NCI-H345 (cell line): ENCODE measurements around the gene CTAGE8.
"Not testable (repeated sequence)": the region's sequence is repeated elsewhere in the genome, so short reads cannot be mapped to it uniquely, and the experiment has no call there.

Source experiments
- DNase-seq: peaks from one replicate; lab custom pipeline; 2025; lab: John Stamatoyannopoulos, UW

Gene CTAGE8, protein sequence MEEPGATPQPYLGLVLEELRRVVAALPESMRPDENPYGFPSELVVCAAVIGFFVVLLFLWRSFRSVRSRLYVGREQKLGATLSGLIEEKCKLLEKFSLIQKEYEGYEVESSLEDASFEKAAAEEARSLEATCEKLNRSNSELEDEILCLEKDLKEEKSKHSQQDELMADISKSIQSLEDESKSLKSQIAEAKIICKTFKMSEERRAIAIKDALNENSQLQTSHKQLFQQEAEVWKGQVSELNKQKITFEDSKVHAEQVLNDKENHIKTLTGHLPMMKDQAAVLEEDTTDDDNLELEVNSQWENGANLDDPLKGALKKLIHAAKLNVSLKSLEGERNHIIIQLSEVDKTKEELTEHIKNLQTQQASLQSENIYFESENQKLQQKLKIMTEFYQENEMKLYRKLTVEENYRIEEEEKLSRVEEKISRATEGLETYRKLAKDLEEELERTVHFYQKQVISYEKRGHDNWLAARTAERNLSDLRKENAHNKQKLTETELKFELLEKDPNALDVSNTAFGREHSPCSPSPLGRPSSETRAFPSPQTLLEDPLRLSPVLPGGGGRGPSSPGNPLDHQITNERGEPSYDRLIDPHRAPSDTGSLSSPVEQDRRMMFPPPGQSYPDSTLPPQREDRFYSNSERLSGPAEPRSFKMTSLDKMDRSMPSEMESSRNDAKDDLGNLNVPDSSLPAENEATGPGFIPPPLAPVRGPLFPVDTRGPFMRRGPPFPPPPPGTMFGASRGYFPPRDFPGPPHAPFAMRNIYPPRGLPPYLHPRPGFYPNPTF

DNA sequence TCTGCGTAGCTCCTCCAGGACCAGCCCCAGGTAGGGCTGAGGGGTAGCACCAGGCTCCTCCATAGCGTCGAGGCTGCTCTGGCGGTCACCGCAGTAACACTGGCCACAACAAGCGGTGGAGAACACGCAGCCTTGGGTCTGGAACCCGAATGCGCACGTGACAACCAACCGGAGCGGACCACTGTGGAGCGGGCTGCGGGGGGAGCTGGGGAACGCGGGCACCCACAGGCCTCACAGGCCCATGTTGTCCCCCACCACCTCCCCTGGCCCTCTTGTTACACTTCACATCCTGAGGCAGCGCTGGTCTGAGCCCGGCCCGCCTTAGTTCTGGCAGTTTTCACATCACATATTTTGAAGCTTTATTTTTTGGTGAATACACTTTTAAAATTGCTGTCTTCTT, at the start of gene CTAGE8:
CTAGE8 (minus strand) TSS at position 101 of the 400 bp plus-strand sequence; CDS start at position 63, 38 bp downstream.
- DNase-seq: not testable (repeated sequence)

DNA sequence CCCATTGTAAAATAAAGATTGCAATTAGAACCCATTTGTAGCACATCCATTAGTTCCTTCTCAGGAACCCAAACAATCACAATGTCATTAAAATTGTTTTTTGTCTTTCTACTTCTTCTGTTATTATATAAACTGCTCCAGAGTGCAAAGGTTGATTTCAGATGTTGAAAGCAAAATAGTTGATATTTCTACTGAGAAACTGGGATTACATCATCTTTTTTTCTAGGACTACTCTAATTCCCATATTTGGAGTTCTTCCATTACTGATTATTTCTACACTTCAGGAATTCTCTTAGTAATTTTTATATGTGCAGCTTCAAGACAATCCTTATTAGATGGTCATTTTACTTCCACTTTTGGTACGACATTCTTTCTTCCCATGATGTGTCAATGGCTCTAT, 48.4 kb upstream of the CTAGE8 start:
- not testable (repeated sequence) for DNase-seq

DNA sequence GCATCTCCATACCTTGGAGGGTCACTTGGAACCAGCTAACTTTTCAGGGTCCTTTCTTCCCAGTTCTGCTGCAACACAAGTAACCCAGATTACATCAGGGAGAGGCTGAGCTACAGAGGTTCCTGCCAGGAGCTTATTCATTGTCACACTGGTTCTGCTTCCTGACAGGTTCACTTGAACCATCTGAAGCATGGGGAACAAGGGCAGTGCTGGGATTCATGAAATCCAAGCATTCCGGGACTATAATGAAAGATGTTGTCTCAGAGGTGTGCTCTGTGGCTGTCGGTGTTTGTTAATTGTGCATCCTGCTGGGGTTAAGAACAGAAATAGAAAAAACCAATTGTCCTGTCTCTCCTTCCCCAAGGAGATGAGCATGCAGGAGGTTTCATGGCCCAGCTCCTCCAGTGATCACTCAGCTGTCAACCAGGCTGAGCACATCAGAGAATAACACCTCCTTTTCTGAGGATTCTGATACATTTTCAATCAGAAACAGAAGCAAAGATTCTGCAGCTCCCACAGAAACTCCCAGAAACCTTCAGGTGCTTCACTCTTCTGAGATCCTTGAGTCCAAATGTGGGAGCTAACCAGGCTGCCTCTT, 42.9 kb upstream of the CTAGE8 start, which contains the start of gene OR2A1:
OR2A1 (plus strand) TSS at position 548 of the 598 bp plus-strand sequence. CDS start 5,706 bp downstream, outside the sequence.
- not testable (repeated sequence) for DNase-seq

DNA sequence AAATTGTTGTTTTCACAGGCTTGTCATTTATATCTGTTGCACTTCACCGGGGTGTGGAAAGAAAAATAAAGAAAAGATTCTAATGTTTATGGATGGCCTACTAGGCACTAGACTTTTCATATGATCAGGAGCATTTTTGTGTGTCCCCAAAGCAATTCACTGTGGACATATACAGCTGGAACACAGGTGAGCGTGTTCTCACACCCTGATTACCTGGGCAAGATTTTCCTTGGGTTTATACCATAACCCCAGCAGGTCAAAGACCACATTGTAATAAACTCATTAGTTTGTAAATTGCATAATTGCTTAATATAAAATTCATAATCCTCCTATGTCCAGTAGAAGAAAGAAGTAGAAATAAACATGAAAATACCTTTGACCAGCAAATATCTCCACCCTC, 42.1 kb upstream of the CTAGE8 start:
- DNase-seq: not testable (repeated sequence)

DNA sequence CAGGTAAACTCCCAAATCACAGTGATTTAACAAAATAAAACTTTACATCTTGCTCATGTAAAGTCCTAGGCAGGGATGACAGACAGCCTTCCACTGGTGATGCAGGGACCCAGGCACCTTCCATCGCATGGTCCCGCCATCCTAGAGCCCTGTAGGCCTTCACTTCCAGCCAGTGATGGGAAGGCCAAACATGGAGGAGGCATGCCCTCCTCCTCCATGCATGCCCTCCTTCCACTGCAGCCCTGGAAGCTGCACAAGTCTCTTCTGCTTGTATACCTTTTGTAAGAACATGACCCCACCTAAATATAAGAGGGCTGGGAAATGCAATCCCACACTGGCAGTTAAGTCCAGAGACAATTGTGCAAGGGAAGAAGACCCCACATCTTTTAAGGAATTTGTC, 40.6 kb upstream of the CTAGE8 start:
- not testable (repeated sequence) for DNase-seq

DNA sequence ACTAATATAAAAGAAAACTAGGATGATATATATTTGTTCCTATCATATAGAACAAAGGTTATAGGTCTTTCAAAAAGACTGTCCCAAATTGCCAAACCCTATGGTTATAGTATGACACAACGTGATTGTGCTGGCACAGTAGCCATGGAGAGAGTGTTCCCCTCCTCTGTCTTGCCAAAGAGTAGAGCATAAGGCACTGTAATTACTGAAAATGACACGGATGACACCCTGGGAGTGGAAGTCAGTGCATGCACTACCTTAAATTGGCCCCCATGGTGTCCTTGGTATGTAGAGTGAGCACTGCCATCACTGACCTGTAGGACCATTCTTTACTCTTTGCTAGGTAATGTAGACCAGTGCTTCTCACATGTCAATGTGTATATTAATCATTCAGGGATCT, 36.1 kb upstream of the CTAGE8 start:
- not testable (repeated sequence) for DNase-seq

DNA sequence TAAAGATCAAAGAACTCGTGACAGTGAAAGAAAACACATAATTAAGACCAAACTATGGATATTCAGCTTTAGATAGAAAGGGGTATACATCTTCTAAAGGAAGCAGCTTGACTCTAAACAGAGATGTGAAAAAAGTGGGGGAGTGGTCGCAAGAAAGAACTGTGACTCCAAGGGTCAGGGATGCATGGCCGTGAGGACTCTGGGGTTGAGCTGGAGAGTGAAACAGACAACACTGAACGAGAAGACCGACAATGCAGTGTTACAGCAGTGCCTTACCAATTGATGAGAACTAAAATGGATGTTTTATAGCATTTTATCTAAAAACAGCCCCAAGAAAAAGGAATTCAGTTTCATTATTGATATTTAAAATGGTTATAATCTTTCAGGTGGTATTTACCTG, 34.5 kb upstream of the CTAGE8 start:
- DNase-seq: not testable (repeated sequence)

DNA sequence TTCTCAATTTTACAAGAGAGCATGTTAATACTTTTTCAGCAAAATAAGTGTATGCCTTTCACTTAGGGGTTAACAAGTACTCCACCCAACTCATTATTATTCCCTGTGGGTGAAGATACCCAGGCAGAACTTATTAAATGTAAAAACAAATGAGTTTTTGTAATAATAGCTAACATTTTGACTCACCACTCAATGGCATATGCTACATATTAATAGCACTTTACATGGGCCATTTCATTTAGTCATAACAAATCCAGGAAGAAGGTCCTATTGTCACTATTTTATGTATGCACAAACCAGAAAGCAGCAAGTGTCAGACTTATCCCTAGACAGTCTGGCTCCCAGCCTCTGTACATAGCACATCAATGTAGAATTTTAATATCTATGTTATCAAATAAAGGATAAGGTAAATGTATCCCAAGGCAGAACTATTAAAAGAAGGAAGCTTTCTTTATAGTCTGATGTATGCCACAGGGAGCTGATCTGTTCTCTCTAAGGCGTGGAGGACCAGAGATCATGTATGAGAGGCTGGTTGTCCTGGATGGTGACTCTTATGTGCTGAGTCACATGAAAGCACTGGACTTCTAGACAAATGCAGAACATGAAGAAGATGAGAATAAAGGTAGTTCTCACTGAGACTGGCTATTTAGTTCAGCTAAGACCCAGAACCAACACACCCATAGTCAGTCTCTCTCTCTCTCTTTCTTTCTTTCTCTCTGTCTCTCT, 33.7 kb upstream of the CTAGE8 start:
- not testable (repeated sequence) for DNase-seq

DNA sequence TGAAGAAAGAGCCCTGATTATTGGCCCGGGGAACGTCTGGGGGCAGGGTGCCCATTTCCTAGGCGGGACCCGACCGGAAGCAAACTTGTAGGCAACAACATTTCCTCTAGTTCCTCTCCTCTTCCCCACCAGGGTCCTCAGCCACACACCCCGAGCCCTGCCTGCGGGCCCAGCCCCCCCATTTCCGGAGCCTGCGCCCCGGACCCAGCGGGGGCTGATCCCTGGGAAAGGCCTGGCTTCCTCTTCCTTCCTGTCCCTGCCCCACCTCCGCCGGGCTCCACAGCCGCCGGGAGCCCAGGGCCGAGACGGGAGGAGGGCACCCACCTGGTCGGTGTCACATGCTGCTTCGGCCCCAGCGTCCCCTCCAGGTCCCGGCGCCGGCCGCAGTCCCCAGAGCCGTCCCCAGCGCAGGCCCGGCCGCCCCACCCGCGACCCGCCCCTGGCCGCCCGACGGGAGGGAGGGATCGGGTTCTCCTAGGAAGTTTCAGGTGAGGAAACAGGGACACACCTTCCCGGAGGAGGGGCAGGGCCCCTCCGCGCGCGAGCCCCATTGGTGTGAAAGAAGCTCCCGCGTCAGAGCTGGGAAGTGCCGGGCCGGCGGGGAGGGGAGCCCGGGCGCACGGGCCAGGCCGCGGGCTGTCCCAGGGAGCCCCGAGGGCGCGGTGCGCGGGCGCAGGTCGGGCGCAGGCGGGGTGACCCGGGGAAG, 24.9 kb upstream of the CTAGE8 start:
- not testable (repeated sequence) for DNase-seq

DNA sequence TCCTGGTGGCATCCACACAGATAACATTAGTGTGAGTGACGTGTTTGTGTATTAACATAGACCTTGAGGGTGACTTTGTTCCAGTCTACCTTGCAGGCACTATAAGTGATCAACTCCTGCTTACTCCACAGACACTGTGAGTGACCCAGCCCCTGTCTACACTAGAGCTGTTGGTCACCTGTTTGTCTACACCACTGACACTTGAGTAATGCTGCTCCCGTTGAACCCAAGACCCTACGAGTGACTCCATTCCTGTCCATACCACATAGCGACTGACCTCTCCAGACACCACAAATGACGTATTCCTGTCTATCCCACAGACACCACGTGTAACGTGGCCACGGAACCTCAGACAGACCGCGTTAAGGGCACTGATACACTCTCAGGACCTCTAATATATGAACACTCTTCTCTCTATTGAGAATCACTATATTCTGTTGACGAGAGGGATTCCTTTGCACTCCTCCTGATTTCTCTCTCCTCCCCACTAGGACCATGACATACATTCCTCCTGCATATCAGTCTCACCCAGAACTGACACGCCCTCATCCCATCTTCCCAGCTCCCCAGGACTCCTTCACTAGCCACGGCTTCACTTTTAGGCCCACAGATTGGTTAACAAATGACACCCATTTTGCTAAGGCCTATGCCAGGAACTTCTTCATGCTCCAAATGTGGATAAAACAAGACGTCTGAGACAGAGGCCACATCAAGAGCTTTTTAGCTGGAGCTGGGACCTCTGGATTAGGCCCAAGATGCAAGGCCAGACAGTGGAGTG, 23.5 kb upstream of the CTAGE8 start:
- DNase-seq: not testable (repeated sequence)

DNA sequence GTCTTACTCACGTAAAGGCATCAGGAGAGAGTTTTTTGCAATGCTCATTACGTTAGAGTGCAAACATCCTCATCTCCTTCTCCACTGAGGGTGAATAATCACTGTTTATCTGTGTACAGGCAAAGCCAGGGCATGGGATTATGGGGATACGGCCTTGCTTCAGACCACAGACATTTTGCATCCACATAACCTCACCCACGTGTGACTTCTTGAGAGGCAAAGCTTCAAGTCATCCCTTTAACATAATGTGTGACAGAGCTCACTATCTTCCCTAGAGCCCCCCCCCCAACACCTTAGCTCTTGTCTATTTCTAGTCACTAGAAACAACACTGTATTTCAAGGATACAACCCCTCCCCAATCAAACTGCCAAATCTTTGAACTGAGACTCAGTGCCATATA, 22.5 kb upstream of the CTAGE8 start:
- not testable (repeated sequence) for DNase-seq

DNA sequence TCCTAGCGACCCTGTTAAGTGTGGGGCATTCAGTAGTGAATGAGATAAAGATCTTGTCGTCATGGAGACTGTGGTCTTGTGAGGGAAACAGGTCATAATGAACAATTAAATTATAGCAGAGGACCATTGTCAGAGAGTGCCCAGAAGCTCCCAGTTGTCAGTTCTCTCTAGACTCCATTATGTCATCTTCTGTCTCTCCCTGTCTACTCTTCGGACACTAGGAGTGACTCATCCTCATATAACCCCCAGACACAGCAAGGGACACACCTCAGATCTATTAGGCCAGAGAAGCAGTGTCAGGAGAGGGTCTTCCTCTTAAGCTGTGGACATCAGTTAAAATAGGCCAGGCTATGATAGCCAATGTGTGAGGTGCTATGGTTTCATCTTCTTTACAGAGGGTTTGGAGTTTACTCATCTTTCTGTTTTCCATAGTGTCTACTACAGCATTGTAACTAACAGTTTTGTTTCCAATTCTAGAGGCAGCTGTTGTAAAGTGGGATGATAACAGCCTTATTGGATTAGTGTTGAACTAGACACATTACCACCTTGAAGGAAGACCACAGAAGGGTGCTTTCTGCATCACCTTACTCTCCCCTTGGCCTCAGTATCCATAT, 18.2 kb upstream of the CTAGE8 start:
- DNase-seq: not testable (repeated sequence)

DNA sequence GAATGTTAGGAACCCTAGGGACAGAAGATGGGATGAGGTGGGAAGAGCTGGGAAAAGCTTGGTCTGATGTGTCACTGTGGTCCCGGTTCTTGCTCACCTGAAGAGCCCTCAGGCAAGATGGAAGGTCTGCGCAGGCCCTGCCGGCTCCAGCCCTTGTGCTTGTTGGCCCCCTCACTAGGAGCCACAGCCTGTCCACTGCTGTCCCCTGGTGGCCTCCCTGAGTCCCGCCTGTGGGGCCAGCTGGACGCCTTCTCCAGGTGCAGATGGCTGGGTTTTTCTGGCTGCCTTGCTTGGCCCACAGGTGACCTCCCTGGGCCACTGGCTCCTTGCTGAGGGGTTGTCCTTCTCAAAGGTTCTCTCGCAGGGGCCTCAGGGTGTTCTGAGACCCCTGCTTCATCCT, 14.6 kb upstream of the CTAGE8 start:
- DNase-seq: not testable (repeated sequence)

DNA sequence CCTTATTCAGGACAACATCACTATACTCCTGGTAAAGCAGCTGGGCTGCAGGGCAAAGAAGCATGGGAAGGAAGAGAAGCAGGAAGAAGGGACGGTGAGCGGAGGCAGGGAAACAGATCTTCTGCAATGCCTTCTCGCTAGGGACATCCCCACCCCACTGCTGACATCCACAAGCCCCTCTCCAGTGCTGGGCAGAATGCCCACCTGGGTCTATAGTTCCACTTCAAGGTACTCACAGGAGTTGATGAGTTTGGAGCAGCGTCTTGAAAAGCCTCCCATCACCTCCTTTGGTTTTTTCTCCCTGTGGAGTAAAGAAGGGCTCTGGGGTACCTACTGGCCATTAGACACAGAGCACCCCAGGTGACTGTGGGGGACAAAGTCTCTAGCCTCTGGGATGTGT, 13.4 kb upstream of the CTAGE8 start:
- not testable (repeated sequence) for DNase-seq

DNA sequence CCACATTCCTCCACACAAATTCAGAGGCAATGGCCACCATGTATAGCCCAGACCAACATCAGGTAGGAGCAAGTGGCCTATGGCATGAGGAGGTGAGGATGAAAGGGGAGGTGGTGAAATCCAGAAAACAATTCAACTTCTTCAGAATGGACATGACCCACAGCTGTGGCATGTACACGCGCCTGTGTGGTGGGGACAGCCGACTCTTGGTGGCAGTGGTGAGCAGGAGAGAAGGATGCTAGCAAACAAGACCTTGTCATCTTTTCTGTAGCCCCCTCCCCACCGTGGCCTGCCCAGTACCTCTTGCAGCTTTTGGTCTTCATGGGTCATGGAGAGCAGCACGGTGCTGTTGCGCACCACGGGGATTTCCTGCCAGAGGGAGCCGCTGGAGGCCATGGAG, 12.9 kb upstream of the CTAGE8 start:
- DNase-seq: not testable (repeated sequence)

DNA sequence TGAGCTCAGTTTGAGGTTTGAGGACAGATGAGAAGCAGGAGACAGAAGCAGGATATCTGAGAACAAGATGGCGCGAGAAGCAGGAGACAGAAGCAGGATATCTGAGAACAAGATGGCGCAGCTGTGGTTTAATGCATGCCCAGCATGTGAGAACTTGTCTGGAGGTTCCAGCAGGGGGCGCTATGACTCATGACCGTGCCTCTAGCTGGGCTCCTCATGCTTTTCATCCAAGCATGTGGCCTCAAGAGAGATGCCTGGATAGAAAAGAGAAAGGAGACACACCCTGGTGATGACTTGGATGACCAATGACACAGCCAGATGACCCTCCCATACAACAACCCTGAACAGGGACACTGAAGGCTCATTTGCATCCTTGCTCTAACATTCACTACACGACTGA, 10.9 kb upstream of the CTAGE8 start:
- DNase-seq: not testable (repeated sequence)

DNA sequence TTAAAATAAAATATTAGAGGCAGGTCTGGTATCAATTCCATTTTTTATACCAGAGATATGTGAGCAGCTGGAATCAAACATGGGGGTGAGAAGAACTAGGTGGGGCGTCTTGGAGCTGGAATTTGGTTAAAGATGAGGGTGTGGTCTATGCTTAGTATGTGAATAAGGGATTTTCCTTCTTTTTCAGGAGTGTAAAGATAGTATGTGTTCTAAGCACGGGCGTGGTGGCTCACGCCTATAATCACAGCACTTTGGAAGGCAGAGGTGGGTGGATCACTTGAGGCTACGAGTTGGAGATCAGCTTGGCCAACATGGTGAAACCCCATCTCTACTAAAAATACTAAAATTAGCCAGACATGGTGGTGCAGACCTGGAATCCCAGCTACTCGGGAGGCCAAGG, 6.2 kb upstream of the CTAGE8 start:
- not testable (repeated sequence) for DNase-seq

DNA sequence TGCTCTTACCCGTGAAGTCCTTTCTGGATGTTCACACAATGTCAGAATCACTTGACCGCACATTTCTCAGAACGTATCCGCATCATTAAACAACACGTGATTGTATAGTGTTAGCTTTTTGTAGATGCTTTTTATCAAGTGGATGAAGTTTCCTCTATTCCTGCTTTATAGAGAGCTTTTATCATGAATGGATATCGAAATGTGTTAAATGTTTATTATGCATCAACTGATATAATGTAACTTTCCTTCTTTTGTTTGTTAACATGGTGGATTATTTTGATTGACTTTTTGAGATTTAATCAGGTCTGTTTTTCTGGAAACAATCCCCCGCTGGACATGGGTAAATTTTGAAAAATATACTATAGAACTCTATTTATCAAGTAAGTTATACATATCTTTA, 4.4 kb downstream of the CTAGE8 start, which contains the start of gene OR2A7:
OR2A7 (minus strand) TSS at position 101 of the 400 bp plus-strand sequence. CDS start 5,164 bp downstream, outside the sequence.
- not testable (repeated sequence) for DNase-seq

DNA sequence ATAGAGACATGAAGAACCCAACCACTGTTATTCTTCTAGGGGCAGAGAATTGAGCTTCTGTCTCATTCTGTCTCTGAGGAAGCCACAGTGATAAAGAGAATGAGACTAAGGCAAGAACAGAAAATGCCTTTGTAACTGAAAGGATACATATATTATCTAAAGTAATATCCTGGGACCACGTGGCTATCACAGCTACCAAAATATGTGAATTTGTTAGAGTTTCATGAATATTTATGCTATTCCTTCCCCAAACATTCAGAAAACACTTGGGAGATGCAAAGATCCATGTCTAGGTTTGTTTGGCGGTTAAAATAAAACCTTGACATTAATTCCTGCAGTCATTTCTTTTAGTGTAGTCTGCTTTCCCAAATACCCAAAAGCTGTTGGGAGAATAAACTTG, 7.0 kb downstream of the CTAGE8 start:
- not testable (repeated sequence) for DNase-seq

DNA sequence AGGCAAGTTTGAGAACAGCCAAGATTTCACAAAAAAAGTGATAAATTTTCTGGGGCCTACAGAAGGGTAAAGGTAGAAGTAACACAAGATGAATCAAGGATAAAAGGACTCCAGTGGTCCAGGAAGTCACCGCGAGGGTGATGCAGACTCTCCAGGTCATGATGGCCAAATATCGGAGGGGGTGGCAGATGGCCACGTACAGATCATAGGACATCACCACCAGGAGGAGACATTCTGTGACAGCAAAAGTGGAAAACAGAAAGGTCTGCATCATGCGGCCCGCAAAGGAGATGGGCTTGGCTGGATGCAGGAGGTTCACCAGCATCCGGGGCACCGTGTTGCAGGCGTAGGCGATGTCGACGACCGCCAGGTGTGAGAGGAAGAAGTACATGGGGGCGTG, 10.0 kb downstream of the CTAGE8 start:
- not testable (repeated sequence) for DNase-seq
